Measurements from ENCODE around the gene SLCO4A1. TPM values are rescaled to one million over a fixed set of nuclear protein-coding genes. Genes with fewer than 3 reads are reported as not detected.
A peak's percentile ranks its signal among the peaks of the same experiment; 100 is the strongest.

Gene SLCO4A1, protein sequence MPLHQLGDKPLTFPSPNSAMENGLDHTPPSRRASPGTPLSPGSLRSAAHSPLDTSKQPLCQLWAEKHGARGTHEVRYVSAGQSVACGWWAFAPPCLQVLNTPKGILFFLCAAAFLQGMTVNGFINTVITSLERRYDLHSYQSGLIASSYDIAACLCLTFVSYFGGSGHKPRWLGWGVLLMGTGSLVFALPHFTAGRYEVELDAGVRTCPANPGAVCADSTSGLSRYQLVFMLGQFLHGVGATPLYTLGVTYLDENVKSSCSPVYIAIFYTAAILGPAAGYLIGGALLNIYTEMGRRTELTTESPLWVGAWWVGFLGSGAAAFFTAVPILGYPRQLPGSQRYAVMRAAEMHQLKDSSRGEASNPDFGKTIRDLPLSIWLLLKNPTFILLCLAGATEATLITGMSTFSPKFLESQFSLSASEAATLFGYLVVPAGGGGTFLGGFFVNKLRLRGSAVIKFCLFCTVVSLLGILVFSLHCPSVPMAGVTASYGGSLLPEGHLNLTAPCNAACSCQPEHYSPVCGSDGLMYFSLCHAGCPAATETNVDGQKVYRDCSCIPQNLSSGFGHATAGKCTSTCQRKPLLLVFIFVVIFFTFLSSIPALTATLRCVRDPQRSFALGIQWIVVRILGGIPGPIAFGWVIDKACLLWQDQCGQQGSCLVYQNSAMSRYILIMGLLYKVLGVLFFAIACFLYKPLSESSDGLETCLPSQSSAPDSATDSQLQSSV
- total RNA-seq: 13.7 TPM

- ATAC-seq: peak; percentile 50
Observed at GRCh38 chr20:62642051-62642665, at the start of gene SLCO4A1. SLCO4A1 (plus strand) TSS chr20:62642503; CDS start chr20:62656455, 13,952 bp downstream.

DNA sequence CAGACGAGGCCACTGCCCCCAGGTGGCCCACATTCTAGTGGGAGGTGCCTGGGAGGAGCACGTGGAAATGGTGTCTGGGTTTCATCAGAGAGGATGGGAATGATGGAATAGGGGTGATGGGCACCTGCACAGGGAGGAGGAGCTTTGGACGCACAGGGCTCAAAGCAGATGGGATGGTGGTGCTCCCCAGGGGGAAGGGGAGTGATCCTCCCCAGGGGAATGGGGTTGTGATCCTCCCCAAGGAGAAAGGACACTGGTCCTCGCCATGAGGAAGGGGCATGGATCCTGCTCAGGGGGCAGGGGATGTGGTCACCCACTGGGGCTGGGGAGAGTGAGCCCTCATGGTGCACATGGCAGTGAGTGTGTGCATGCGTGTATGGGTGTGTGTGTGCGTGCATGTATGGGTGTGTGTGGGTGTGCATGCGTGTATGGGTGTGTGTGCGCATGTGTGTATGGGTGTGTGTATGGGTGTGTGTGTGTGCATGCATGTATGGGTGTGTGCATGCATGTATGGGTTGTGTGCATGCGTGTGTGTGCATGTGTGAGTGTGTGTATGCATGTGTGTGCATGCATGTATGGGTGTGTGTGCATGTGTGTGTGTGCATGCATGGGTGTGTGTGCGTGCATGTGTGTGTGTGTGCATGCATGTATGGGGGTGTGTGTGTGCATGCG lies 49.7 kb upstream of the SLCO4A1 start:
- no peak for ATAC-seq

DNA sequence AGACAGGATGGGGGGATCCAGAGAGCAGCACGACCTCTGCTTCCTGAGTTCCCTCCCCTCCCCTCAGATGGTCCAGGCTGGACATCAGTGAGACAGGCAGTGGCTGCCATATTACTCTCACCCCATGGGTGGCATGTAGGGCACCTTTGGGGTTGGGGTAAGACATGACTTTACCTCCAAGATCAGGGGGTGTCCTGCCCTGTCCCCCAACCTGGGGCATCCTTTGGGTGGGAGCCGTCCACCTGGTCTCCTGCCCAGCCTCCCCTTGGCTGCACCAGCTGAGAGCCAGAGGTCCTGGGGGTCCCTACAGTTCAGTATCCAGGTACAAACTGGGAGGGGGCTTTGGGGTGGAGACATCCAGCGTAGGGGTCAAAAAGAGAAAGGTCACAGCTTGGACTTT lies 48.7 kb upstream of the SLCO4A1 start:
- no peak for ATAC-seq

- ATAC-seq: no peak
Observed at GRCh38 chr20:62595069-62595468, 47.2 kb upstream of the SLCO4A1 start.

DNA sequence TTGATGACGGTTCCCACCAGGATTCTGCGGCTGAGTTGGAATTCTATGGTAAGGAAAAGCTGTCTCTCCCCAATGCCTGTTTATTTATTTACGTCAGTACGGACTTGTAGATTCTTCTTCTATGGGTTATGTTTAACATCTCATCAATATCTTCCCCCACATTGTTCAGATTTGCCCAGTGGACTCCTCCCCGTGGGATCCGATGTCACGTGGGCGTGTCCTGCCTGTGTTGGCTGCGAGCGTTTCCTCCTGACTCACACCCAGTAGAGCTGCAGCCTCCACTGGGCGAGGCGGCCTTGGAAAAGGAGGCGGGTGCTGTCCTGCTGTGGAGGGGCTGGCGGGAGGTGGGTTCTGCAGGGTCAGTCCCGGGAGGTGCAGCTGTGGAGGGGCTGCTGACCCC lies 46.8 kb upstream of the SLCO4A1 start:
- peak; percentile 57 for ATAC-seq

GRCh38 chr20:62596486-62596885 lies 45.8 kb upstream of the SLCO4A1 start:
- no peak for ATAC-seq

DNA sequence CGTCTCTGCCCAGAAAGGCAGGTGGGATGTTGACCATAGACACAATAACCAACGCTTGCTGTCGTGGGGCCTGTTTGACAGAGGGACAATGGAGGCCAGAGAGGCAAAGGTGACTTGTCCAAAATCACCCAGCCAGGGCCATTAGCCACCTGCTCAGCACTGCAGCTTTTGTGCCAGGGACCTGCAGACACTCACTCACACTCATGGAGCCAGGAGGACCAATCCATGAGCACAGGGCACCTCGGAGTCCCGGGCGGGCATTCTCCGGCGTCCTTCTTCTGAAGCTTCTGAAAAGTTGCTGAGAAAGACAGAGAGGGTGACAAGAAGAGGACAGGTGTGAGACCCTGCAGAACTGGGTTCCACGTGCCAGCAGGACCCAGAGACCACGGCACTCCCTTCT lies 45.4 kb upstream of the SLCO4A1 start:
- ATAC-seq: no peak

GRCh38 chr20:62597416-62598115 lies 44.7 kb upstream of the SLCO4A1 start:
- ATAC-seq: no peak

DNA sequence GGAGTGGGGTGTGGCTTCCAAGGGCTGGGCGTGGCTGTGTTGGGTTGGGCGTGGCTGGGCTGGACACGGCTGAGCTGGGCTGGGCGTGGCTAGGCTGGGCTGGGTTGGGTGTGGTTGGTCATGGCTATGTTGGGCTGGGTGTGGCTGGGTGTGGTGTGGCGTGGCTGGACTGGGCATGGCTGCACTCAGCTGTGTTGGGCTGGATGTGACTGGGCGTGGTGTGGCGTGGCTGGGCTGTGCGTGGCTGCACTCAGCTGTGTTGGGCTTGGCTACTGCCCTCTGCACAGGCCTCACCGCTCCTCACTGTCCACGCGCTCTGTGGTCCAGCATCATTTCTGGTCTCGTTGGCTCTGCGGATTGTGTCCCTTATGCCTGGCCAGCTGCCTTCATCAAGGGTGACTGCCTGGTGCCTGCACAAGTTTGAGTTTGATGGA lies 43.5 kb upstream of the SLCO4A1 start:
- ATAC-seq: peak; percentile 82

- ATAC-seq: no peak
Observed at GRCh38 chr20:62599216-62600110, 42.8 kb upstream of the SLCO4A1 start.

DNA sequence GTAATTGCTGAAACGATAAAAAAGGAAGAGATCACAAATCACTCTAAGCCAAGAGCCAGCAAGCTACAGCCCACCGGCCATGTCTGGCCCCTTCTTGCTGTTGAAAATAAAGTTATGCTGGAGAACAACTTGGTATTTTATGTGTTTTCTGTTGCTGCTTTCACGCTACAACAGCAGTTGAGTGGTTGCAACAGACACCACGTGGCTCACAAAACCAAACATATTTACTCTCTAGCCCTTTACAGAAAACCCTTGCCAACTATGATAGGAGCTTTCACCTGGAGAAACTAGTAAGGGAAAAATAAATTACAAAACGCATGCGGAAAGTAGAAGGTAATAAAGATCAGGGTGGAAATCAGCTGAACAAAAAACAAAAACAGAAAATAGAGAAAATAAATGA lies 41.1 kb upstream of the SLCO4A1 start:
- no peak for ATAC-seq

DNA sequence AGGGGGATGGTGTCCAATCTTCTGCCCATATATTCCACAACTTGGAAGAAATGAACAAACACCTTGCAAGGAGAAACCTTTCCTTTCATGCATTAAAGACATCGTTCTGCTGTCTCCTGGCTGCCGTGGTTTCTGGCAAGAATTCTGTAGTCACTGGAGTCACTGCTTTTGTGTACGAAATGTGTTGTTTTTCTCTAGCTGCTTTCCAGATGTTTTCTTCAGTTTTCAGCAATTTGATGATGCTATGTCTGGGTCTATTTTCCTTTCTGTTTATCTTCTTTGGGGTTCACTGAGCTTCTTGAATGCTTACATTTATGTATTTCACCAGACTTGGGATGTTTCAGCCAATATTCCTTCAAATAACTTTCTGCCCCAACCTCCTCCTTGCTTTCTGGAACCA lies 40.6 kb upstream of the SLCO4A1 start:
- ATAC-seq: no peak

- peak; percentile 20 for ATAC-seq
Observed at GRCh38 chr20:62602550-62602949, 39.8 kb upstream of the SLCO4A1 start.

DNA sequence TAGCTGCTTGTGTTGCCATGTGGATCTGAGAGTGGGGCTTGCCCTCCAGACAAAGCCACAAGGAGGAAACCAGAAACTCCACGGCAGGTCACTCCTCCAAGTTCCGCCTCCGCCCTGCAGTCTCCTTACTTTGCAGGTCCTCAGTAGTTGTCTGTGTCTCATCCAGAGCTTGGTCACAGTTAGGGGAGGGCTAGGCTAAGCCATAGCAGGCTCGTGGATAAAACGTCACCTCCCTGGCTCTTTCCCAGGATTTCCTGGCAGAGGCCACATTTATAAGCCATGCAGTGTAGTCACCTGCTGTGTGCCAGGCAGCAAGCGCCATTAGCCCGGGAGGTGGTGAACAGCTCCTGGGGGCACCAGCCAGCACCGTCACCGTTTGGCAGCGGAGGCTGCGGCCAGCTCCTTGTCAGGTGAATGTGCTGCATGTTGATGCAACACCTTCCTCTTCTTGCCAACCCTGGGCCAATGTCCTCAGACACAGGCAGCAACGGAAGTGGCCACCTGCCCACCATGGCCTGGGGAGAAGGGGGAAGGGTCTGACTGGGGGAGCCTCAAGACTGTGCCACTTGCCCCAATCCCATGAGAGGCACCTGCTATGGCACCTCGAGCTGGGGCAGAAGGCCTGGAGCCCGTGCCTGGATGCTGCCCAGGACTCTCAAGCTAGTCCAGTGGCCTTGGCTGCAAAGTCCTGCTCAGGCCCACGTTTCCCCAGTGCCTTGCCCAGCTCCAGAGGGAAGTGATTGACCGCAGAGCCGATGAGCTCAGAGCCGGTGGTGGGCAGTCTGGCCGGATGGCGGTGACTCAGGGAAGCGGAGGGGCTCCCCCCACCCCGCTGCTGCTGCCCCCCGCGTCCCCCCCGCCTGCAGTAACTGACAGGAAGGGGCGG lies 39.0 kb upstream of the SLCO4A1 start:
- peak; percentile 68 for ATAC-seq

DNA sequence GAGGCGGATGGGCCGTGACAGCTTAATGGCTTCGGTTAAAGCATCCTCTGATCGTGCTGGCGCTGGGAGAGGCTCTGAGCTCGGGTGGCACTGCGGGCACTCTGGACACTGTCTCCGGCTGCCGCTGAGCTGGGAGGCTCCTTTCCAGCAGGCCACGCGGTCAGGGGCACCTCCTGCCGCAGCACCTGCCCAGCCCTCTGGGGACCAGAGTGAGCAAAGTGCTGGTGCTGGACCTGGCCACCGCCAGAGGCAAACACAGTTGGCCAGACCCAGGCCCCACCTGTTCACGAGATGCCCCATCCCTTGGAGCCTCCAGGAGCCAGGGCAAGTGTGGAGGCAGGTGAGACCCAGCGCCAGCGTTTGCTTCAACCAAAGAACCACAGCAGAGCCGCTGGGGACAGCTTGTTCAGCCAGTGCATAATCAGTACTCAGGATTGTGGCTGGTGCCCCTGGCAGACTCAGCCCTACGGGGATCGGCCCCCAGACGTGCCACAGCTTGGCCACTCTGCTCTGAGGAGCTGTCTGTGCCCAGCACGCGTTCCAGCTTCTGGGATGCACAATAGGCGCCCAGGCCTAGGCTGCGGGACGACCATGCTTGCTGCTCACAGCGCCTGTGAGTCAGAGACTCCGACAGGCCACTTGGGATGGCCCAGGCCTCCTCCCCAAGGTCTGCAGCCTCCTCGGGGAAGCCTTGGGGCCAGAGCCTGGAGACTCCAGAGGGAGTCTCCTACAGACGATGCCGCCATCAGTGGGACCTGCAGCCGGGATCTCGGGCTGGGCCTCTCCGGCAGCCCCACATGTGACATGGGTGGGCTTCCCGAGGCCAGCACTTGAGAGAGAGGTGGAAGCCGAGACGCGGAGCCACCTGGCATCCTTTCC lies 38.2 kb upstream of the SLCO4A1 start:
- ATAC-seq: no peak

- no peak for ATAC-seq
Observed at GRCh38 chr20:62604796-62605195, 37.5 kb upstream of the SLCO4A1 start.

GRCh38 chr20:62605236-62605943 lies 36.9 kb upstream of the SLCO4A1 start:
- ATAC-seq: no peak

DNA sequence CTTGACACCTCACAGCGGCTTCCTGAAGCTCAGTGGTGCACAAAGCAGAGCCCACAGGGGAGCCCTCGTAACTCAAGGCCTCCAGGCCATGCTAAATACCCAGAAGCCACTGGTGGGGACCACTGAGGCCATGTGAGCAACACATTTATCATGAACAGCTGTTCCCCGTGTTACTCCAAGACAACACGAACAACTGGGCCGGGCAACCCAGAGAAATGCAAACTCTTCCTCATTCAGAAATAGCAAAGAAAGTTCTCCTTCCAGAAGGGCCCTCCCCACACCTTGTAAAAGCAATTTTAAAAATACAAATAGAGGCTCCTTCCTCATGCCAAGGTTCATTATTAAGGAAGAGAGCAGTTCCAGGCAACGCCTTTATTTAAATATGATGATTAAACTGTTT lies 36.3 kb upstream of the SLCO4A1 start:
- ATAC-seq: no peak

Data from esophagus mucosa (tissue), 1 donor.